Central memory CD4-positive, alpha-beta T cell (primary cell): ENCODE measurements around the gene TBC1D26.
A peak's percentile ranks its signal among the peaks of the same experiment; 100 is the strongest.
"Not testable (repeated sequence)": the region's sequence is repeated elsewhere in the genome, so short reads cannot be mapped to it uniquely, and the experiment has no call there.

Experiments used
- DNase-seq: peaks from one replicate; pipeline ENCODE4 v3.0.0; 2022
- total RNA-seq, 3 experiments: gene quantifications; one replicate each; lab custom pipeline; 2026; lab: John Stamatoyannopoulos, UW

The TBC1D26 gene
- total RNA-seq = 0 to 0.07 (median 0) reads per million in 3 experiments

DNA sequence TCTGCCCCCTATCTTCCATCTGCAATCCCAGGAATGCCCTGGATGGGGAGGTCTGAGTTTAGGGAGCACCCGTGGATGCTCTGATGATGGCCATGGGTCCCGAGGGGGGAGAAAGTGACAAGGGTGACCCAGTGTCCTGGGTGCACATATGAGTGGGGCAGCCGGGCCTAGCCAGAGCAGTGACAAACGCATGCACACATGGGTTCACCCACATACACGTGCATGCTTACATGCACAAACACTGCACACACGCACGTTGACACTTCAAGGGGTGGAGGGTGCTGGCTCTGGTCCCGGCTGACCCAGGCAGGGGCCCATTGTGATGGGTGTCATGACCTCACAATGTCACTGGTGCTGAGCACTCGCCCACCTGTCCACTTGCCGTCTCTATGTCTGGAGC, at the start of gene TBC1D26:
Gene TBC1D26, plus strand, starts transcription at position 384 of the 400 bp plus-strand sequence. CDS start 3,066 bp downstream, outside the sequence.
- DNase-seq = not testable (repeated sequence)

DNA sequence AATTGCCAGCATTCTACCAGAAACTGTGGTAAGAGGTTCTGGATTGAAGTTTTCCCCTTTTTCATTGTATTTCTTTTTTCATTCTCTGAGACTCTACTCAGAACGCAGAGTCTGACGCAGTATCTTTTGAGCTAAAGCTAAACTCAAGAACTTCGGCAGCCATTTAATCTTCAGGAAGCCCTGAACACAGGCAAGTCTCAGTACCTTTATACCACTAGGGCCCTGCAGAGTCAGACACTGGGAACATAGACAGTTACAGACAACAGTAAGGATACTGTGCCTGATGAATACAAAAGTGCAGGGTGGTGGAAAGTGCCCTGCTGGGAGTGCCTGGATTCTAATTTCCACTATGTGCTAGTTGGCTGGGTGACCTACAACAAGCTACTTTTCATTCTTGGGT, 48.9 kb upstream of the TBC1D26 start:
- DNase-seq = not testable (repeated sequence)

DNA sequence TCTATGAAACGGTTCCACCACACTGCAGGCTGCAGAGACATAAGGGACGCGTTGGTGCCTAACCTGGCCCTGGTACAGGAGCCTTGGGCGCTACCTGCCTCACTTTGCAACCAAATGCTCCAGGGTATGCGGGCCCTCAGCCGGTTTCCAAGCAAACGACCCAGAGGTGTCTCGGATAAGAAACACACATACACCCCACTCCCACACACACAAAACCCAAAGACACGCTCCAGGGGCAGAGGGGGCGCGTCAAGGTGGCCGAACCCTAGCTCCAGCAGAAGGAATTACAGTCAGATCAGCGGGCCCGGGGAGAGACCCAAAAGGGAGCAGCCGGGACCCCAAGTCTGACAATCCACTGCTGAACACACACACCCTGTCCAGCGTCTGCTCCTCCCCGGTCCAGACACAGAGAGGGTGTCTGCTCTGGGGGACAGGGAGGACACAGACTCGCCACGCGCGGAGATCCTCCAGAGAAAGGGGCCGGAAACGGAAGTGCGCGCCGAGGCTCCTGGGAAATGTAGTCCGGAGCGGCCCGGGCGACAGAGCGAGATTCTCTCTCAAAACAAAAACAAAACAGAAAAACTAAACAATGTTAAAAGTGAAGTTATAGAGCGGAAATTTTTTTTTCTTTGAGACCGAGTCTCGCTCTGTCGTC, 48.1 kb upstream of the TBC1D26 start, which contains the start of gene TRIM16:
Gene TRIM16, minus strand, starts transcription at position 488 of the 655 bp plus-strand sequence. CDS start 32,702 bp downstream, outside the sequence.
- peak; percentile 74 for DNase-seq

DNA sequence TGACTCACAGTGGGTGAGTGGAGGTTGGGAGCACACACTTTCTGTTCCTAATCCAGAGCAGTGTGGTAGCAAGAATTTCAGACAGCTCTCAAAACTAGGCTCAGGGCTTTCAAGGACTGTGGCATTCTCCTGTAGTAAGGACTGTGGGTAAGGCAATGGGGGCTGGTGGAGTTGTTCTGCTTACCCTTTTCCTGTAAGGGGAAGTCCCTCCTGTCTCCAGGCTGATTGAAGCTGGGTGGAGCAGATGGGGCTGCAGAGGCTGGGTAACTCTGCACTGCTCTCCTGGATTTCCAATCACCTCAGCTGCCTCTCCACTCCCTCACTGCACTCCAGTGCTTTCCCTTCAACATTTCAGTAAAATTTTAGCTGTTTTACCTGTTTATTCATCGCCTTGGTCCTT, 44.6 kb upstream of the TBC1D26 start:
- not testable (repeated sequence) for DNase-seq

DNA sequence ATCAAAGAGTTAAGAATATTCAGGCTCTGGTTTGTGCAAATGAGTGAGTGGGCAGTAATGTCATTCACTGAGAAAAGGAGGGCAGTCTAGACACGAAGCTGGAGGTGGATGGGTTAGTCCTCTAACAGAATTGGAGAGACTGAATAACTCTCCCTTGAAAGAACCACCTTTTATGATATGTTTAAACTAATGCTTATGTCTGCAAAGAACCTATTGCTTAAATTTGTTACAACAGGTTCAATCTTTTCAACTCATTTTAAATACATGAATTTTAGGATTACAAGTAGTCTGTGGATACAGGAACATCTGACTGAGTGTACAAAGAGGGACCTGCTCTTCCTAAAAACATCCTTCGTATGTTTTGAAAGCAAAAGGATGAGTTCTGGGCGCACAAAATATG, 33.1 kb upstream of the TBC1D26 start:
- not testable (repeated sequence) for DNase-seq

DNA sequence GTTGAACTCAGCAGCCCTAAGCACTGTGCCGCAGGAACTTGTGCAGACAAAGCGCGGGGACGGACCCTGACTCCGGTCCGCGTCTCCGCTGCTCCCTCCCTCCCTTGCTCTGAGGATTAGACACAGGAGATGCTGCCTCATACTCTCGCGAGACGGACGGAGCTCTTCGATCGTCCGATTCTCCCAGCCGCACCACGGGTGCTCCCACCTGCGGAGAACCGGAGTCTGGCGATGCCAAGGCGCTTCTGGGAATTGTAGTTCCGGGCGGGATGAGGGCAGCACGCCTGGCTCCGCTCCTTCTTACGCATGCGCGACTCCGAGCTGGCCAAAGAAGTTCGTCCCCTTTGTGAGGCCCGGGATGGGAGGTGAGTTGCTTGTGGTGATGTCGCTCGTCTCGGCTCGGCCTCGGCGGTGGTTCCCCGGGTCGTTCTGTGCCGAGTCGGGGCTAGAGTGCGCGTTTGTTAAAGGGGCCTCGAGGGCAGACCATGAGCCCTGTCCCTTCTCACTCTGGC, 32.6 kb upstream of the TBC1D26 start, which contains the start of gene ZNF286A:
Gene ZNF286A, plus strand, starts transcription at position 340 of the 512 bp plus-strand sequence. CDS start 578 bp downstream, outside the sequence.
- DNase-seq = peak; percentile 95

DNA sequence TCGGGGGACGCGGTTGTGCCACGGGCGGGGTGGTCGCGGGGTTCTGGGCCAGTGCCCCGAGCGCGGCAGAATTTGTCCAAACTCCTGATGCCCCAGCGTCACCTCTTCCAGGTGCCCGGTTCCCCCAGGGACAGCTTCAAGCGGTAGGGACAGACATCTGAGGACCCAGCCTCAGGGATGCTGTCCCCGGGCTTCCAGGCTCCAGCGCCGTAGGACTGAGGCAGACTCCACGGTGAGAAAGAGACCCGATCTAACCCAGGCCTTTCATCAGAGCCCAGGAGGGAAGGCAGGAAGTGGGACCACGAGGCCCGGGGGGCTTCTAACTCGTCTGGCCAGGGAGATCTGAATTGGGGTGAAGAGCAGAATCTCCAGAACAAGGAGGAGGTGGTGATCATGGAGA, 32.1 kb upstream of the TBC1D26 start:
- not testable (repeated sequence) for DNase-seq

DNA sequence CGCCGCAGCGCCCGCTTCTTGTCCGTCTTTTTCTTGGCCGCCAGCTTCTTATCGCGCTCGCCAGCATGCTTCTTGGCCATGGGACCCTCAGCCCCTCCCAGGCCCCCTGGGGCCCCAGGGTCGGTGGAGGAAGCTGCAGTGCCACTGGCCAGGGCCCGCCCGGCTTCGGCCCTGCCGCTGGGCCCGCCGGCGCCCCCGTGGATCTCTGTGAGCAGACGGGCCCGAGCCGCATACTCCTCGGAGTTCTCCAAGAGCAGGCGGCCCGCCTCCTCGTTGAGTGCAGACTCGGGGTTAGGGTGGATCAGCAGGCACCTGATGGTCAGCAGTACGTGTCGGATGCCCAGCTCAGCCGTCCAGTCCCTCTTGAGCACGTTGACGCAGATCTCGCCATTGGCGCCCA, 27.8 kb upstream of the TBC1D26 start:
- DNase-seq = not testable (repeated sequence)

DNA sequence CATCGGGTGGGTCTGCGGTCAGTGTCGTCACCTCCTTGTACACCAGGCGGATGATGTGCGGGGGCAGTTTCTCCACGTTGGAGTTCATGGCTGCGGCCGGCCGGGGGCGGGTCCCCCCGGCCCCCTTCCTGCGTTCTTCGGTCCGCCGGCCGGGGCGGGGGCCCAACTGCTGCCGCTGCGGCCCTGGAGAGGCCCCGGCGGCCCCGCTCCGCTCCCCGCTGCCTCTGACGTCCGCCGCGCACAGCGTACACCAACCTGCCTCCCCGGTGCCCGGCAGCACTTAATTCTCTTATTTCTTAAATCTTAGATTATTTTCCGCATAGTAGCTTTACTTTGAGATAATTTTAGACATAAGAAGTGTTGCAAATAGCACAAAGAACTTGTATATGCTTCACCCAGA, 27.3 kb upstream of the TBC1D26 start:
- DNase-seq = not testable (repeated sequence)

DNA sequence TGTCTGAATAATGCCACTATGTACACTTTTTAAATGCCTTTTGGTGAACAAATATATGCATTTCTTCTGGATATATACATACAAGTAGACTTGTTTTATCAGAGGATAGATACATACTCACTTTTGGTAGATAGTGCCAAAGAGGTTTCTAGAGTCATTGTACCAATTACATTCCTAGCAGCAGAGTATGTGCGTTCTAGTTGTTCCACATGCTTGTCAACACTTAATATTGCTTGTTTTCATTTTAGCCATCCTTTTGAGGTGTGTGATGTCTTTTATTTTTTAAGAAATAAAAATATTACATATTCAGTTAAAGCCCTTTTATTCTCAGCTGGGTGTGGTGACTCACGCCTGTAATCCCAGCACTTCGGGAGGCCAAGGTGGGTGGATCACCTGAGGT, 23.2 kb upstream of the TBC1D26 start:
- not testable (repeated sequence) for DNase-seq

DNA sequence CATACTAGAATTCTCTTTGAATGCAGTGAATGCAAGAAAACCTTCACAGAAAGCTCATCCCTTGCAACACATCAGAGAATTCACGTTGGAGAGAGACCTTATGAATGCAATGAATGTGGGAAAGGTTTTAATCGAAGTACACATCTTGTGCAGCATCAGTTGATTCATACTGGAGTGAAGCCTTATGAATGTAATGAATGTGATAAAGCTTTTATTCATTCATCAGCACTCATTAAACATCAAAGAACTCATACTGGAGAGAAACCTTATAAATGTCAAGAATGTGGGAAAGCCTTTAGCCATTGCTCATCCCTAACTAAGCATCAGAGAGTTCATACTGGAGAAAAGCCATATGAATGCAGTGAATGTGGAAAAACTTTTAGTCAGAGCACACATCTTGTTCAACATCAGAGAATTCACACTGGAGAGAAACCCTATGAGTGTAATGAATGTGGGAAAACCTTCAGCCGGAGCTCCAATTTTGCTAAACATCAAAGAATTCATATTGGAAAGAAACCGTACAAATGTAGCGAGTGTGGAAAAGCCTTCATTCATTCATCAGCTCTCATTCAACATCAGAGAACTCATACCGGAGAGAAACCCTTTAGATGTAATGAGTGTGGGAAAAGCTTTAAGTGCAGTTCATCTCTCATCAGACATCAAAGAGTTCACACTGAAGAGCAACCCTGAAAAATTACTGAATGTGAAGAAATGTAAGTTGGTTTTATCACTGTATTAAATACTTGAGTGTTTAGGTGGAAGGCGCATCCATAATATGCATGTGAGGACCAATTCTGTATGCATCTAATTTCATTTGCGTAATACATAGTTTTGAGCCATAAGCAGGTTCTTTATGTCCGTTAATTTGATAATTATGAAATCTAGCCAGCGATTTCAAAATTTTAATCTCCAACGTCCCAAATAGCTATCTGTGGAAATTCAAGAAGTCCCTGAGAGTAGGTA, 15.2 kb upstream of the TBC1D26 start:
- not testable (repeated sequence) for DNase-seq

DNA sequence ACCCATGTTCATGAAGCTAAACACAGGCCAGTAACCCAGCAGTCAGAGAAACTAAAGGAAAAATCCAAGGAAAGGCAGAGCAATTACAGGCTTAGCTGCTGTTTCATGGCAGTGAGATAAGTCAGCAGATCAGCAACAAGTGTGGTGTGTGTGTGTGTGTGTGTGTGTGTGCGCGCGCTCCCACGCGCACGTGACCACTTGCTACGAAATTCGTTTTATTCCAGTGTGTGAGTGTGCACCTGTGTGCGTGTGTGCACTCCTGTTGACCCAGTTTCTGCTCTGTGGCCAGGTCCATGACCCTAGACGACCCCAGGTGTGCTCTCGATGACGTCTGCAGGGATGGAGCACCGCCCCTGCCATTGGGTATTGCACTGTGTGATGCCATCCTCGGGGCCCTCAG, 1.5 kb upstream of the TBC1D26 start:
- DNase-seq = not testable (repeated sequence)

DNA sequence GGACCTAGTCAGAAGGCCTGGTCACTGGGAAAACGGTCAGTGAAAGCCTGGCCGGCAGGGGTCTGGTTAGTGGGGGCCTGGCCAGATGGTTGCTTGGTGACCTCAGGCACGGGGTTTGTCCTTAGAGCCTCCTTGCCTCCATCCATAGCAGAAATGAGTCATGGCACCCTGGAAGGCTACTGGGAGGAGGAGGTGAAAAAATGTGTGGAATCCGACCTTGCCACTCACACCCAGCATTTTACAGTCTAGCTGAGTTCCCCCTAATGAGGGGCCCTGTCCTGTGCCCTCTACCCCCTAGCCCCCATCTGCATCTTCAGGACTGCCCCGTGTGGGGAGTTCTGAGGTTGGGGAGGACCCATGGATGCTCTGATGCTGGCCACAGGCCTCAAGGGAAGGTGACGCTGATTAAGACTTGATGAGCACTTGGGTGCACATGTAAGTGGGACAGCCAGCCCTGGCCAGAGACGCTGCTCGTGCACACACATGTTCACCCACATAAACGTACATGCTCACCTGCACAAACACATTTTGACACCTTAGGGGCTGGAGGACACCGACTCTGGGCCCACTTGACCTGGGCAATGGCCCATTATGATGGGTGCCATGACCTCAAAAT, 1.2 kb downstream of the TBC1D26 start:
- not testable (repeated sequence) for DNase-seq

DNA sequence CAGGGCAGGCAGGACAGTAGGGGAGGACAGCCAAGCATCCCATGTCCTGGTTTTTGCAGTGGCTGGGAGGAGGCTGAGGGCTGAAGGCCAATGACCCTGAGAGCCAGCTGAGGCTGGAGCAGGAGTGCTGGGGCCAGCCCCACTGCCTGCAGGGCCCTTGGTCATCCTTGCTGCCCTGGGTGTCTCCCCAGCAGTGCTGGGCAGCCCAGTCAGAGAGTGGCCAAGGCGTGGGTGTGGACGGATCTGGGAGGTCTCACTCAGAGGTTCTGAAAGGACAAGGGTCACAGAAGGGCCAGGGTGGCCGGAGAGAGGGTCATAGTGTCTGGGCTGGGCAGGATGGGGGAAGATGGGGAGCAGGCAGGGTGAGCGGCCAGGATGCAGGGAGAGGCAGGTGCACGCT, 4.5 kb downstream of the TBC1D26 start:
- not testable (repeated sequence) for DNase-seq

DNA sequence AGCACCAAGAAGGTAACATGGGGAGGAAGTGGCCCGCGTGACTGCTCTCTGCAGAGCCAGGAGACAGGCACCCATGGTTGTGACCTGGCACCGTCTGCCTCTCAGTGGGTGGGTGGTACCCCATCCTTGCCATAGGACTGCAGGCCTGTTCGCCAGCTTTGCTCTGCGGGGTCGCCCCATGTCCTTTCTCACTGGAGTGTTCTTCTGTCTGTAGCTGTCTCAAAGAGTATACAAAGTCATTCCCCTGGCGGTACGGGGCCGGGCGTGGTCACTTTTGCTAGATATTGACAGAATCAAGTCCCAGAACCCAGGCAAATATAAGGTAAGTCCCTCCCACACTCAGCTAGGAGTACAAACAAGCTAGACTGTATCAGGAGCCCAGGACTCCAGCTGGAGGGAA, 6.0 kb downstream of the TBC1D26 start:
- DNase-seq = no peak

DNA sequence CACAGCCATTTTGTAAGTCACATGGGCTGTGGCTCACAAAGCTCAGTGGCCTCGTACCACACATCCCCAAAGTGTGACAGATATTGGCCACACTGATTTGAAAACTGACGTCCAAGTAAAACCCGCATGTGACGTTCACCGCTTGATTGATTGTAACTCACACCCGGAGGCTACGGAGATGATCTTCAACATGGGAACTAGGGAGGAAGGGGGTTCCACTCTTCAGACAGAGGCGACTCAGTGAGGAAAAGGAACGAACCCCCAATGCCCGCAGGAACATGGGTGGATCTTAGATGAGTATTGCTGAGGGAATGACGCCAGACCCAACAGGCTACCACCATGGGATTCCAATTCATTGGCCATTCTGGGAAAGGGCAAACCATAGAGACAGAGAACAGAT, 7.2 kb downstream of the TBC1D26 start:
- DNase-seq = not testable (repeated sequence)

DNA sequence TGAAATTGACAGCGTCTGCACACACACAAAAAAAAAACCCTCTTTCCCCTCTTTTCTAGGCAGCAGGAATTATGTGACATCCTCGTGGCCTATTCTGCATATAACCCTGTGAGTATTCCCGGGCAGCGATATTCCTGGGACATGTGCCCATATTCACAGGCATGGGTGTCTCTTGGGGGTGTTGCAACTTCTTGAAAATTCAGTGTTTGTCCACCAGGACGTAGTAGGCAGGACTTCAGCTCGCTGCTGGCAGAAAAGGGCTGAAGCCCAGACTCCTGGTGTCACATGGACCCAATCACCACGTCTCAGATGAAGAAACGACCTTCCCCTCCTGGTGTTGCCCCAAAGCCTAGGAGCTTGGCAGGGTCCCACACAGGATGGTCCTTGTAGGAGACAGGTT, 8.0 kb downstream of the TBC1D26 start:
- not testable (repeated sequence) for DNase-seq

DNA sequence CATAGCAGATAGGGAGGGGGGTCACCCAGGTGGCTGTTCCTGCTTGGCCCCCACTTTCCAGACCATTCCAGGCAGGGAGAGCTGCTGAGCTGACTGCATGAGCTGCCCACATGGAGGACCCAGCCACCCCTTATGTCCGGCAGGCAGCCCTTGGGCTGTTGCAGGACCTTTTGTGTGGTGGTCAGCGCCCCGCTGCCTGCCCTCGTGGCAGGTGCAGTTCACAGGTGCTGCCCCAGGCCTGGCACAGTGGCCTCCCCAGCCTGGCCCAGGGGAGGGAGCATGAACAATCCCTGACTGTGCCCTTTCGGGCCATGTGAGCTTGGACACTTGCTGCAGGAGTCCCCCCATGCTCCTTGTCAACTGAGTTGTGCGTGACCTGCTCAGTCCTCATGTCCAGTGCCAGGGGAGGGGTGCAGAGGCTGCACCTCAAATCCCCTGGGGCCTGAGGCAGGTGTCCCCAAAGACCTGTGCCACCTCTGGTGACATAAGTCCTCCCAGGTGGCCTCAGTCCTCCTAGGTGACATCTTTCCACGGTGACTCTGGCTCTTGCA, 8.6 kb downstream of the TBC1D26 start:
- DNase-seq = no peak

DNA sequence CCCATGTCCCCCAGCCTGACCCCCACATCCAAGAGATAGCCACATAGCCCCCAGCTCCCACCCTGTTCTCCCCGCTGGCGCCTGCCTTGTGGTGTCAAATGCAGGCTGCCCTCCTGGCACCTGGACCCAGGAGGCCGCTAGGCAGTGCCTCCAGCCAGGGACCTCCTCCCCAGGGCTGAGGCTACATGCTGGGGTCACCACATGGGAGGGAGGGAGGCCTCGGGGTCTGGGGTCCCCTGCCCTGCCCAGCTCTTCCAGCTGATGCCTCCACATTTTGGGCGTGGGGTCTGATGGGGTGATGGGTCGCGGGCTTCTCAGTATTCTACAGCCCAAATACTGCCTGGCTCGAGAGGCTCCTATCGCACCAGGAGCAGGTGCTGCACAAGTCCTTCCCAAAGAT, 9.5 kb downstream of the TBC1D26 start:
- no peak for DNase-seq

DNA sequence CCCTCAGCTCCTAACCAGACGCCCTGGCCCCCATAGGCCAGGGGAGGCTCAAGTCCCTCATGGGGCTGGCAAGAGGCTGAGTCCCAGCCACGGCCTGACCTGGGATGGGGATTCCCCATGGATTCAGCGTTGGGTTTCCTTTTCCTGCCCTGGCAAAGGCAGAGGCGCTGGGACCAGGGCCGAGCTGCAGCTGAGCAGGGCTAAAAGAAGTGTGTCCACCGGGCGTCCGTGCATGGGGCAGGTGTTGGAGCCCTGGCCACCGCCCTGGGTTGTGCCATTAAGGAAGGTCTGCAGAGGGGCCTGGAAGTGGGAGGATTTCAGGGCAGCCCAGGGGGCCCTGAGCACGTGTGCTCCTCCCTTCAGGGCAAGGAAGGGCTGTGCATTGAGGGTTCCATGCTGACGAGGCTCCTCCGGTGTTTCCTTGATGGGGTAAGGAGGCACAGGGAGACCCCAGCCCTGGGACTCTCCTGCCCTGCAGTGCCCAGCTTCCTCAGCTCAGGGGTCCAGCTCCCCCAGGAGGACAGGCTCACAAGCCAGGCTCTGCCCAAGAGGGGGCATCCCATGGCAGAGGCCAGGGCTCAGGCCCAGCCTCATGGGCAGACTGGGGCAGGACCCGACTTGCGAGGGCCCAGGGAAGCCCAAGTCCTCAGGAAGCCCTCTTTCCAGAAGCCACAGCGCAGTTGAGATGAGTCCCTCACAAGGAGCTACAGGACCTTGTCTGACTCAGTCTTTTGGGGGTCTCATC, 10.1 kb downstream of the TBC1D26 start:
- DNase-seq = no peak

DNA sequence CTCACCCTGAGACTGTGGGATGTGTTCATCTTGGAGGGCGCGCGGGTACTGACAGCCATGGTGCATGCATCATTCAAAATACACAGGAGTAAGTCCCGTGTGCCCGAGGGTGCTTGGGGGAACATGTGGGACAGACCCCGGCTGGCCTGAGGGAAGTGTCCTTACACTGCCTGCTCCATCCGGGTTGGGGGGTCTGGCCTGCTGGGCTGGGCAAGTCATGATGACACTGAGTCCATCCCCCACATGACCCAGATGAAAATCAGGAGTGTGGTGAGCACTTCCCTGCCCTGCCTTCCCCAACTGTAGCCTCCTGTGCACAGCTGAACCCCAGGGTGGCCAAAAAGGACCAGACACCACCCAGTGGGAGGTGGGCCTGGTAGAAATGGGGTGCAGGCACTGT, 10.8 kb downstream of the TBC1D26 start:
- no peak for DNase-seq
